GM21360 (cell line): ENCODE results near the gene ST13.
"Not testable (repeated sequence)": the region's sequence is repeated elsewhere in the genome, so short reads cannot be mapped to it uniquely, and the experiment has no call there.

Experiments
- ATAC-seq: cut with Tn5 transposase; IDR thresholded peaks from one replicate; pipeline ENCODE4 v1.9.1; 2021; ENCODE audit warnings: mild to moderate bottlenecking, moderate library complexity; ENCODE audit not compliant: unreplicated experiment

Gene ST13

GRCh38 chr22:40789131-40789530 is 67.3 kb downstream of the ST13 start:
- ATAC-seq, result no peak

DNA sequence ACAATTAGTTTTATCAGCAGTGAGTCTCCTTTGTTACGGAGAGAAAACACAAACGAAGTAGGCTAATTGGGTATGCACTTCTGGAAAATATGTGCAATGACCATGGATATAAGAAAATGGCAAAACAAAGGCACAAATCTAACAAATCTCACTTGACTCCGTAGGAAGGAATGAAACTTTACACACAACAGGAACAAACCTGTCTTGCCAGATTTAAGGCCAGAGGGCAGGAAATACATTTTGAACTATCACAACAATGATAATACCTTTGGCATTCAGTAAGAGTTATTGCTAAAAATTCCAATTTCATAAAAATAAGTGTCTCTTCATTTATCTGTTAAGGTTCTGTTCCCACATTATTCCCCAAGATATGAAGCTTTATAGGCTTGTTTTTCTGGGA is 73.9 kb downstream of the ST13 start:
- ATAC-seq, result no peak

- ATAC-seq, result not testable (repeated sequence)
These were observed 74.7 kb downstream of the ST13 start for GRCh38 chr22:40781749-40782148.
